Activated CD8-positive, alpha-beta T cell treated with anti-CD3 and anti-CD28 coated beads, Interleukin-2, amount 10 ng/mL, durations not matched to agents 7 days and 5 days (primary cell): ENCODE results near the gene FBXO21. TPM values are rescaled to one million over a fixed set of nuclear protein-coding genes. Genes with fewer than 3 reads are reported as not detected.

Experiments
- ATAC-seq: fragments of 150-1000 bp; cut with Tn5 transposase; one replicate; pipeline ENCODE4 v1.10.0; 2021; ENCODE audit warnings: moderate library complexity
- CTCF ChIA-PET: fragments of 350-600 bp; sonication (Branson Sonifier 250); formaldehyde crosslinking; loops from one replicate; lab custom pipeline; 2021; ENCODE audit warnings: antibody characterized with exemption; lab: Charles Lee
- POLR2A ChIA-PET: fragments of 350-600 bp; sonication (Branson Sonifier 250); formaldehyde crosslinking; loops from one replicate; lab custom pipeline; 2021; ENCODE audit warnings: antibody characterized with exemption; lab: Charles Lee
- DNase-seq: peaks from one replicate; pipeline ENCODE4 v3.0.0-alpha.2; 2020
- H3K27ac Mint-ChIP-seq: one replicate; pipeline ENCODE4 v1.8.0; 2021; ENCODE audit warnings: mild to moderate bottlenecking, mixed read lengths
- H3K27me3 Mint-ChIP-seq: one replicate; pipeline ENCODE4 v1.8.0; 2021; ENCODE audit warnings: low read depth, mixed read lengths
- H3K36me3 Mint-ChIP-seq: one replicate; pipeline ENCODE4 v1.8.0; 2021; ENCODE audit warnings: low read depth, mixed read lengths
- H3K4me1 Mint-ChIP-seq: one replicate; pipeline ENCODE4 v1.8.0; 2021; ENCODE audit warnings: low read depth, mixed read lengths
- H3K4me3 Mint-ChIP-seq: one replicate; pipeline ENCODE4 v1.8.0; 2021; ENCODE audit warnings: mild to moderate bottlenecking, mixed read lengths
- H3K9me3 Mint-ChIP-seq: one replicate; pipeline ENCODE4 v1.8.0; 2022; ENCODE audit warnings: mixed read lengths; ENCODE audit not compliant: insufficient read depth
- total RNA-seq, 2 experiments: library from RNA; stranded (reverse); gene quantifications; one replicate each; pipeline ENCODE4 v1.2.3, GENCODE V29; 2021

The FBXO21 gene
- total RNA-seq, 2 experiments from 2014 or later = 26.3 to 29.6 TPM

DNA sequence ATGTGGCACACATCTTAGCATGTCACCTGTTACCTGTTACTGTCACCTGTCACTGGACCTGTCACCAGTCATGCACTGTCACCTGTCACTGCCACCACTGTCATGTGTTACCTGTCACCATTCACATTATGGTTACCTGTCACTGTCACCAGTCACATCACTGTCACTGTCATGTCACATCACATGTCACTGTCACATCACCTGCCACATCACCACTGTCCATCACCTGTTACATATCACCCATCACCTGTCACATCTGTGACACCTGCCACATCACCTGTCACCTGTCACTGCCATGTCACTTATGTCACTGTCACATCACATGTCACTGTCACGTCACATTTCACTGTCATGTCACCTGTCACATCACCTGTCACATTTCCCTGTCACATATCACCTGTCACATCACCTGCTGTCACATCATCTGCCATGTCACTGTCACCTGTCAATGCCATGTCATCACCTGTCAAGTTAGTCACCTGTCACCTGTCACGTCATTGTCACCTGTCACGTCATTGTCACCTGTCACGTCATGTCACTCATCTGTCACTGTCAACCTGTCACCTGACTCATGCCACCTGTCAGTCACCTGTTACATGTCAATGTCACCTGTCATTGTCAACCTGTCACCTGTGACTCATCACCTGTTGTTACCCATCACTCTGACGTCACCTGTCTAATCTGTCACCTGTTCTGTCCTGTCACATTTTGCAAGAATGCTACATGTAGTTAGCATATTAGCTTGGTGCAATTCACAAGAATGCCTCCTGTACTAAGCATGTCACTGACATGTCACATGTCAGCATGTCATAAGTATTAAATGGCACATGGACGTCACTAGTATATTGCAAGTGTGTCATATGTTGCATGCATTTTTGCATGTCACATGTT lies 62.1 kb downstream of the FBXO21 start:
- no peaks in the 10 kb centered on the region for H3K27me3 Mint-ChIP-seq
- no peak overlapping the region for H3K27ac Mint-ChIP-seq
- CTCF ChIA-PET = no interaction called here
- H3K9me3 Mint-ChIP-seq = no peaks in the 10 kb centered on the region
- DNase-seq = no peak
- H3K4me1 Mint-ChIP-seq = peaks cover 3% of the 10 kb centered on the region
- ATAC-seq = no peak
- no peak overlapping the region for H3K4me3 Mint-ChIP-seq
- H3K36me3 Mint-ChIP-seq = no peaks in the 10 kb centered on the region
- POLR2A ChIA-PET = no interaction called here

DNA sequence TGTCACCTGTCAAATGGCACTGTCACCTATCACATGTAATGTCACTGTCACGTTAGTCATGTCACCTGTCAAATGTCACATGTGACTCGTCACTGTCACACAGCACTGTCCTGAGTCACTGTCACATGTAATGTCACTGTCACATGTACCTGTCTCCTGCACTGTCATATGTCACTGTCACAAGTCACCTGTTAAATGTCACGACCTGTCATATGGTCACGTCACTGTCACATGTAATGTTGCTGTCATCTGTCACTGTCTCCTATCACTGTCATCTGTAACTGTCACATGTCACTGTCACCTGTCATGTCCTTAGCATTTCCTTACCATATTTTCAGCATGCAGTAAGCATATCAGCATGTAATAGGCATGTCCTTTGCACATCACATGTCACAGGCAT lies 63.9 kb downstream of the FBXO21 start:
- ATAC-seq = no peak
- H3K4me1 Mint-ChIP-seq = no peaks in the 10 kb centered on the region
- CTCF ChIA-PET = no interaction called here

DNA sequence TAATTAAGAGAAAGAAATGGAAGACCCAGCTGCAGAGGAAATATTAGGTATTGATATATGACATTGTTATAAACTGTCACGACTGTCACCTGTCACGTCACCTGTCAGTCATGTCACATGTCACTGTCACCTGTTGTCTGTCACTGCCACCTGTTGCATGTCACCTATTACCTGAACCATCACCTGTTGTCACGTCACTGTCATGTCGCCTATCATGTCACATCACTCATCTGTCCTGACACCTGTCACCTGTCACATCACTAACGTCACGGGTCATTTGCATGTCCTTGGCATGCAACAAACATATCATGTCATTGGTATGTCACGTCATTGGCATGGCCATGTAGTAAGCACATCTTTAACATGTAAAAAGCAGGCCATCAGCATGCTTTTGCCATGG lies 64.5 kb downstream of the FBXO21 start:
- Mint-ChIP-seq H3K27me3 (peaks cover 3% of the 10 kb centered on the region), H3K9me3 (no peaks in the 10 kb centered on the region), H3K27ac (no peak overlapping the region), H3K4me3 (no peak overlapping the region), H3K4me1 (no peaks in the 10 kb centered on the region), H3K36me3 (no peaks in the 10 kb centered on the region)
- ChIA-PET CTCF (no interaction called here), POLR2A (no interaction called here)
- ATAC-seq (no peak), DNase-seq (no peak)

More for the DNA sequence above, 63.9 kb downstream of the FBXO21 start:
- H3K4me3 Mint-ChIP-seq = no peak overlapping the region
- H3K27ac Mint-ChIP-seq = no peak overlapping the region
- H3K27me3 Mint-ChIP-seq = peaks cover 3% of the 10 kb centered on the region
- no peaks in the 10 kb centered on the region for H3K9me3 Mint-ChIP-seq
- DNase-seq = no peak
- H3K36me3 Mint-ChIP-seq = no peaks in the 10 kb centered on the region
- POLR2A ChIA-PET = no interaction called here

DNA sequence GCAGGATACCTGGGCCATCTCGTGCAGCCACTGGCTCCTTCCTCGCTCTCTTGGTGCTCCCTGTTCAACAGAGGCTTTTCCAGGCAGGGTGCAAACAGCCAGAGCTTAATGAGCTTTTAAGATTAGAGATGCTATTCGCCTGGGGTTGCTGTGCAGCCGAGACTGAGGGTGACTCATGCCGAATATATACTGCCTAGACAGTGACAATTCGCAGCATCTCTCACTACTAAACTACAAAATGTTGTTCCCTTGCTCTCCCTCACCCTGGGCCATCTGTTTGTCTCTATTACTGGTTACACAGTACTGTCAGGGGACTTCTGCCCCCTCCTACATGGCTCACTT lies 65.0 kb downstream of the FBXO21 start:
- Mint-ChIP-seq H3K9me3 (no peaks in the 10 kb centered on the region), H3K27me3 (peaks cover 3% of the 10 kb centered on the region), H3K4me3 (no peak overlapping the region), H3K4me1 (no peaks in the 10 kb centered on the region), H3K27ac (no peak overlapping the region), H3K36me3 (no peaks in the 10 kb centered on the region)
- ChIA-PET CTCF (no interaction called here), POLR2A (no interaction called here)
- DNase-seq (no peak), ATAC-seq (peak; percentile 33)

DNA sequence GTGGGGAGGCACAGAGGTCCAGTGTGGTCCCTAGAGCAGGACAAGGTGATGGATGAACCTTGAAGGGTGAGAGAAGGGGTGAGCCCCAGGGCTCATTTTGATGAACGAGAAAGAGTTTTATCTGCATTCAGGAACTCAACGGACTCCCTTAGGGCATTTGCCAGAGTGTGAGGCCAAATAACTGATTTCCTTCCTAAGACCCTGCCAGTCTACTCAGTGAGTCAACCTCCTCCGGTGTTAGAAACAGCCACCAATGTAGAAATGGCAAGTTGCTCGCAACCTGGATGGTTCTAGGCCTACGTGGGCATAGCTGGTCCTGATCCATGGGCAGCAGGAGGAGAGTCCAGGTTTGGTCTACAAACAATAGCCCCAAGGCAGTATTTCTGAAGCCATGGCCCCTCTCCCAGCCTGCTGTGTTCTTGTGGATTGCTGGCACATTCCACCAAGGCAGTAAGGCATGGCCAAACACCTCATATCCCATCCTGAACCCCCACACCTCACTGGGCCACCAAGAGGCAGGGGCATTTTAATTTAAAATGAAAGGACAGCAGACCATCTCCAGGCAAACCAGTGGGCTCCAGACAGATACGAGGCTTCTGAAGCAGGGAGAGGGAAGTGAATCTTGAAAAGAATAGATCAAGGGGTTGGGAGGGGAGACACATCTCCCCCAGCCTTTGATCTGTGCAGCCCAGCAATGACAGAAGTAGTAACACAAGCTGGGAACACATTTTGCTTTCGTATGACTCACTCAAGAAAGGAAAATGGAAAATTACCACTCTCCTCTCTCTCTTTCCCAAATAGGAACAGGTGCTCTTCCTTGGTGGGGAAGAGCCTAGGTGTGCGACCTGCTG lies 65.6 kb downstream of the FBXO21 start:
- no peaks in the 10 kb centered on the region for H3K36me3 Mint-ChIP-seq
- H3K27me3 Mint-ChIP-seq = peaks cover 3% of the 10 kb centered on the region
- peaks cover under 1% of the 10 kb centered on the region for H3K4me1 Mint-ChIP-seq
- ChIA-PET CTCF (no interaction called here), POLR2A (no interaction called here)
- H3K27ac Mint-ChIP-seq = no peak overlapping the region
- no peak overlapping the region for H3K4me3 Mint-ChIP-seq
- H3K9me3 Mint-ChIP-seq = no peaks in the 10 kb centered on the region
- ATAC-seq = no peak
- no peak for DNase-seq

DNA sequence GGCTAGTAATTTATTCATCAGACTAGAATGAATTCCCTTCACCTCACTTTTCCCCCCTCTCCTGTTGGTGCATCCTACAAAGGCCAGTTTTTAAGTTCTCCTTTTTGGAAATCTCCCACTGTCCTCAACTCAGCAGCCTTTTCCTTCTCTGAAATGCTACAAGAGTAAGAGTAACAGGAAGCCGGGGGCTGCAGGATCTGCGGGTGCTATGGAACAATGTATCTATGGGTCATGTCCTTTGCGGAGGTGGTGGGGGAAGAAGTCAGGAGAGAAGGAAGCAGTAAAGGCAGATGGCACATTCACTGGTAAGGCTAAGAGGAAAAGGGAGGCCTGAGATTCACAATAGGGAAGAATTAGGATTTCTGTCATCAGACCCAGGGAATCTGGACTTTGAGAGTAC lies 68.8 kb downstream of the FBXO21 start:
- Mint-ChIP-seq H3K4me3 (no peak overlapping the region), H3K27ac (no peak overlapping the region), H3K9me3 (no peaks in the 10 kb centered on the region), H3K4me1 (peaks cover 6% of the 10 kb centered on the region), H3K36me3 (no peaks in the 10 kb centered on the region), H3K27me3 (peaks cover 3% of the 10 kb centered on the region)
- POLR2A ChIA-PET = no interaction called here
- CTCF ChIA-PET = interaction anchor here (1.1 to 4.5 kb wide), 5 partner anchors 9 to 205 kb away, joined by 3 to 86 read pairs (median 8); no protein-coding TSS in a partner anchor
- ATAC-seq = no peak
- DNase-seq = no peak

DNA sequence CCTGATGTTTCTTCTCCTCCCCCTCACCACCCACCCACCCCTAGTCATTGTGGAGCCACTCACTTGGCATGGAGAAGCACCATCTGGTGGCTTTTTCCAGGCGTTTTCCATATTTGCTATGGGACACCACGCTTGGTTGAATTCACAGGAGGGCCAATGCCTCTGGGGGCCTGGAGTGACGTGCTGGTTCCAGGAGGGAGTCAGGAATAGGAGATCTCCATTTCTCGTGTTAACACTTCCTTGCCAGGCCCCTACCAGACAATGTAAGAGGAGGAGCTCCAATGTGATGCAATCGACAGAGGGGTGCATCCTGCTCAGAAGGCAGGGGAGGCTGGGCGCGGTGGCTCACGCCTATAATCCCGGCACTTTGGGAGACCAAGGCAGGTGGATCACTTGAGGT lies 69.5 kb downstream of the FBXO21 start:
- Mint-ChIP-seq H3K27ac (no peak overlapping the region), H3K4me3 (no peak overlapping the region), H3K4me1 (peaks cover 6% of the 10 kb centered on the region), H3K36me3 (no peaks in the 10 kb centered on the region), H3K27me3 (peaks cover 3% of the 10 kb centered on the region), H3K9me3 (no peaks in the 10 kb centered on the region)
- DNase-seq (no peak), ATAC-seq (no peak)
- ChIA-PET POLR2A (no interaction called here), CTCF (interaction anchor here (0.8 to 4.5 kb wide), 25 partner anchors 9 to 420 kb away, joined by 3 to 86 read pairs (median 7); no protein-coding TSS in a partner anchor)

DNA sequence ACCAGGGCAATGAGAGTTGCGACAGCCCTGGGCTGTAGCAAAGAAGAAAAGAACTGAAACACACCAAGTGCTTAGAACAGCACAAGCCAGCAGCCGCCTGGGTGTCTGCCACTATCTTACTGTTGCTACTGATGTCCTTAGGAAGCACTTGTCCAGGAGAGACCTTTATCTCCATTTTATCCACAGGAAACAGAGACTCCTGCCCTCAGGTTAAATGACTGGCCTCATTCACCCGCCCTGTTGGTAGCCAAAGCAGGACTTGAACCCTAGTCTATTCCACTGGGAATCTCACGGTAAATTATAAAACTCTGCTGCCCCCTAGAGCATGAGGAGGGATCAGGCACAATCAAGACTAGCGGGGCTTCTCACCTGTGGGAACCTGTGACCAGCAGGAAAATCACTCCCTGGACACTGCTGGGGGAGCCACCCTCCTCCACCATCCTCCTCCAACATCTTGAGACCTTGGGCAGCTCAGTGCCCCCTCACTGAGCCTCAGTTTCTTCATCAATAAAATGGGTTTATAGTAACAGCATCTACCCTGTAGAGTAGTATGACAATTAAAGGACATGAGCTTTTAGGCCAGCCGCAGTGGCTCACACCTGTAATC lies 70.6 kb downstream of the FBXO21 start:
- H3K27me3 Mint-ChIP-seq = peaks cover 3% of the 10 kb centered on the region
- H3K27ac Mint-ChIP-seq = no peak overlapping the region
- H3K36me3 Mint-ChIP-seq = no peaks in the 10 kb centered on the region
- no peak overlapping the region for H3K4me3 Mint-ChIP-seq
- peaks cover 6% of the 10 kb centered on the region for H3K4me1 Mint-ChIP-seq
- peak; percentile 69 for ATAC-seq
- no peaks in the 10 kb centered on the region for H3K9me3 Mint-ChIP-seq
- DNase-seq = peak; percentile 49
- ChIA-PET POLR2A (interaction anchor here (0.7 kb wide), 1 partner anchor 90 kb away, joined by 3 read pairs; no protein-coding TSS in a partner anchor), CTCF (interaction anchor here (0.5 to 4.5 kb wide), 44 partner anchors 8 to 419 kb away, joined by 3 to 86 read pairs (median 4); no protein-coding TSS in a partner anchor)

DNA sequence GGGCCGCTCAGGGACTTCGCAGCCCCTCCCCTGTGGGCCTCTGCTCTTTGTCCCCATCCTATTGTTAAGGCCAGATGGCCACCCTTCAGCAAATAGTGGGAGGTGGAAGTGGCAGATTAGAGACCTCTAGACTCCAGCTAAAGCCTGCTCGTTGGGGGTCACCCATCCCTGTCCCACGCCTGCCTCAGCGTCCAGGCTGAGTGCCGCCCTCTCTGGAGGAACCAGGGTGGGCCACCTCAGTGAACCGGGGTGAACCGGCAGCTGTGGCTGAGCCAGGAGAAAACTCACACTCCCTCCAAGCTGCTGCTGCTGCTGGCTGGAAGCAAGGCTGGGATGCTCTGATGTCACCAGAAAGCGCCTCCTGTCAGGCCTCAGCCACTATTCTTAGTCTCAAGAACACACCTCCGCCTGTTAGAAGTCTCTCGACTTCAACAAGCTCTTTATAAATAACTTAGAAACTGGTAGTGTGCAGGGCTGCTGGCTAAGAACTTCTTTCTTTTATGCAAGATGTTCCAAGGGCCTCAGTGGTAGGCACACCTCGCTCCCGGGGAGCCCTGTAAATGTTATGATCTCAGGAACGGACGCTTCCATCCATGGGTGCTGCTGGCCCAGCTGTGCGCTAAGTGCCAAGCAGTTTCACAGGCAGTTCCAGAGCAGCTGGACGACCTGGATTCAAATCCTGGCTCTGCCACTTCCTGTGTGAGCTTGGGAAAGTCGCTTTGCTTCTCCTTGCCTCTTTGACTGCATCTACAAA lies 71.3 kb downstream of the FBXO21 start:
- no peaks in the 10 kb centered on the region for H3K9me3 Mint-ChIP-seq
- H3K27ac Mint-ChIP-seq = no peak overlapping the region
- ChIA-PET POLR2A (no interaction called here), CTCF (interaction anchor here (0.6 to 4.5 kb wide), 22 partner anchors 9 to 415 kb away, joined by 3 to 86 read pairs (median 6); no protein-coding TSS in a partner anchor)
- peaks cover 6% of the 10 kb centered on the region for H3K4me1 Mint-ChIP-seq
- no peak overlapping the region for H3K4me3 Mint-ChIP-seq
- no peaks in the 10 kb centered on the region for H3K36me3 Mint-ChIP-seq
- peaks cover 3% of the 10 kb centered on the region for H3K27me3 Mint-ChIP-seq
- DNase-seq (no peak), ATAC-seq (no peak)

DNA sequence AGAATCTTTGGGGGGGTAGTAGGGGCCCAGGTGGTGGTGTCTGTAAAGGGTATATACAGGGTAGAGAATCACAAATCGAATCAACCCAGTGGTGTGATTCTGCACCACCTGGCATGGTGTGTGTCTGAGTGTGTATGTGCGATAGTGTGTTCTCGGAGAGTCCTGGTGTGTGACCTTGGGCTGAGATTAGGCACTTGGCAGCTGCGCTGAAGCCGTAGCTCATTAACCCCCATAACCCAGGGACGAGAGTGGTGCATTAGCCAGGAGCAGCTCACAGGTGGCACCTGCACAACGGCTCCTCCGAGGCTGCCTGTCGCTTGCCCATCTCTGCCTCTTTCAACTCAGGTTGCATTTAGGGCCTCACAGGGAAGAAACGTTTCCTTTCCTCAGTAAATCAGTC lies 75.5 kb downstream of the FBXO21 start:
- ChIA-PET CTCF (interaction anchor here (0.8 to 1.1 kb wide), 2 partner anchors 87 to 89 kb away, joined by 3 read pairs; no protein-coding TSS in a partner anchor), POLR2A (interaction anchor here (0.6 kb wide), 1 partner anchor 52 kb away, joined by 3 read pairs; no protein-coding TSS in a partner anchor)
- Mint-ChIP-seq H3K4me3 (no peak overlapping the region), H3K36me3 (no peaks in the 10 kb centered on the region), H3K4me1 (peaks cover 15% of the 10 kb centered on the region), H3K27ac (no peak overlapping the region), H3K9me3 (no peaks in the 10 kb centered on the region), H3K27me3 (peaks cover 4% of the 10 kb centered on the region)
- DNase-seq (no peak), ATAC-seq (no peak)

DNA sequence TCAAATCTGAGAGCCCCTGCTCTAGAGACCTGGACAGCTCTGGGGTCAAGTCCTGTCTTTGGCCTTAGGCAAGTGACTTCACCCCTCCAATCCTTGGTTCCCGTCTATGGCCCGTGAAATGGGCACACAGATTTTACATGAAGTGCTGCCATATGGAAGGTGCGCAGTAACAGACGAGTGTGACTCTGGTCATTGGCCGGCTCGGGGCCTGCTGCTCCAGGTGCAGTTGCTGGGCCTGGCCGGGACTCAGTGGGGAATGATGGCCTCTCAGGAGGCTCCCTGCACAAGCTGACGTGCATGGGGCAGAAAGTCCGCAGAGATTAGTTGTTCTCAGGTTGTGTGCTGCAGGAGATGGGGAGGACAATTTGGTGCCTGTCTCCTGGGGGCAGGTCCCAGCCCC lies 77.0 kb downstream of the FBXO21 start:
- Mint-ChIP-seq H3K27me3 (peaks cover 5% of the 10 kb centered on the region), H3K4me3 (no peak overlapping the region), H3K4me1 (peaks cover 9% of the 10 kb centered on the region), H3K36me3 (no peaks in the 10 kb centered on the region), H3K9me3 (no peaks in the 10 kb centered on the region), H3K27ac (no peak overlapping the region)
- ChIA-PET POLR2A (no interaction called here), CTCF (interaction anchor here (2.0 kb wide), 1 partner anchor 87 kb away, joined by 8 read pairs; no protein-coding TSS in a partner anchor)
- ATAC-seq (no peak), DNase-seq (no peak)
